ENCODE data around the gene ARHGDIA.

DNA sequence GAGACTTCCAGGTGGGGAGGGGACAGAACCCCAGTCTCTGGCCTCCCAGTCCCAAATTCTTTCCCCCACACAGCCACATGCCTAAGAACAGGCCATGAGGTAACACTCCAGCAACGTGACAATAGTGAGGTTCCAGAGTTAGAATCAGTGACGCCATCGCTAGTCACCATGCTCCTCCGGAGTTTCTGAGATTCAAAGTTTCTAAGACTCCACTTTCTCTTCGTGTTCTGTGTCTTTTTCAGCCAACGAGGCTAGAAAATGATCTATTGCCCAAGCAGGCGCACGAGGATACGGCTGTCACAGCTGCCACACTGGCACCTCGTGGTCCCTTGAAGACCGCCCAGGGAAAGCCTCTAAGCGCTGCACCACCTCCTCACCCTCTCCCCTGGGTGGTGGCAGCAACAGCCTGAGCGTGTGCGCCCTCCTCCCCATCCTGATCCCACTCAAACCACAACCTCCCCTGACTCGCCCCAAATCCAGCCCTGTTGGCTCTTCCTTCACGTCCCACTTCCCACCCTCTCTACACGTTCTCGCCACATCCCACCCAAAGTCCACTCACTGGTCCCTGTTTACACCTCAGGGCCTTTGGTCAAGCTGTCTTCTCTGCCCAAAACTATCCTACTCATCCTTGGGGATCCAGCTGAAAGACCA, 39.1 kb downstream of the ARHGDIA start:
- TF ChIP-seq, protein P1, sequence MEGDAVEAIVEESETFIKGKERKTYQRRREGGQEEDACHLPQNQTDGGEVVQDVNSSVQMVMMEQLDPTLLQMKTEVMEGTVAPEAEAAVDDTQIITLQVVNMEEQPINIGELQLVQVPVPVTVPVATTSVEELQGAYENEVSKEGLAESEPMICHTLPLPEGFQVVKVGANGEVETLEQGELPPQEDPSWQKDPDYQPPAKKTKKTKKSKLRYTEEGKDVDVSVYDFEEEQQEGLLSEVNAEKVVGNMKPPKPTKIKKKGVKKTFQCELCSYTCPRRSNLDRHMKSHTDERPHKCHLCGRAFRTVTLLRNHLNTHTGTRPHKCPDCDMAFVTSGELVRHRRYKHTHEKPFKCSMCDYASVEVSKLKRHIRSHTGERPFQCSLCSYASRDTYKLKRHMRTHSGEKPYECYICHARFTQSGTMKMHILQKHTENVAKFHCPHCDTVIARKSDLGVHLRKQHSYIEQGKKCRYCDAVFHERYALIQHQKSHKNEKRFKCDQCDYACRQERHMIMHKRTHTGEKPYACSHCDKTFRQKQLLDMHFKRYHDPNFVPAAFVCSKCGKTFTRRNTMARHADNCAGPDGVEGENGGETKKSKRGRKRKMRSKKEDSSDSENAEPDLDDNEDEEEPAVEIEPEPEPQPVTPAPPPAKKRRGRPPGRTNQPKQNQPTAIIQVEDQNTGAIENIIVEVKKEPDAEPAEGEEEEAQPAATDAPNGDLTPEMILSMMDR (conservative IDR thresholded peaks at IDR 0.05), result no peak
- no peak for TF ChIP-seq ZFX (IDR thresholded peaks at IDR 0.05)
